K562 (cell line): ENCODE data around the gene NEK2. TPM values are rescaled to one million over a fixed set of nuclear protein-coding genes. Genes with fewer than 3 reads are reported as not detected.

Source experiments
- ATAC-seq: fragments of 200-7000 bp; cut with Tn5 transposase; 3 replicates; pipeline ENCODE4 v1.9.1; 2020; ENCODE audit warnings: moderate library complexity
- BruUV-seq: library from RNA; stranded (reverse); fragments of 400-500 nt; replicated peaks from 2 replicates; lab custom pipeline; 2021; lab: Mats Ljungman, UMichigan
- CTCF ChIA-PET: fragments of 300-600 bp; formaldehyde crosslinking; extraction: SDS; loops from one replicate; lab custom pipeline; 2021; ENCODE audit warnings: low intra/inter-chr PET ratio; lab: Yijun Ruan, JAX
- POLR2A ChIA-PET: fragments of 300-600, 350-650 bp; sonication (Branson Sonifier 250); formaldehyde crosslinking; extraction: SDS; loops from one replicate; lab custom pipeline; 2021; ENCODE audit warnings: antibody characterized with exemption, inconsistent platforms; lab: Yijun Ruan, JAX
- DNase-seq, 4 experiments: peaks; one replicate each; pipeline versions ENCODE4 v3.0.0 to v3.0.0-alpha.2; 2011 to 2018; ENCODE audit warnings: low spot score in 3 of 4, mixed read lengths in 3 of 4; ENCODE audit errors: extremely low read depth in 1 of 4
- FAIRE-seq: peaks from 2 replicates; lab custom pipeline; 2011; peaks lifted over from hg19 to GRCh38; lab: Jason Lieb, UNC
- H2AFZ ChIP-seq: 2 replicates; pipeline ENCODE4 v1.6.0; 2011; ENCODE audit warnings: low read depth, low read length, control low read depth, inconsistent platforms
- H3K27ac ChIP-seq: fragments of 200-600 bp; 3 replicates; pipeline ENCODE4 v1.8.0; 2011; ENCODE audit warnings: low read depth, mild to moderate bottlenecking, control low read depth, inconsistent platforms, low read length, moderate library complexity, mixed read lengths; ENCODE audit errors: extremely low read depth
- H3K27me3 ChIP-seq, 2 experiments: fragments of 300-600 bp in 1 of 2; 2 replicates in 1 of 2; 3 replicates in 1 of 2; pipeline versions ENCODE4 v1.6.0 to v1.8.0; 2011; ENCODE audit warnings: inconsistent platforms in 2 of 2, low read length in 2 of 2, mild to moderate bottlenecking in 1 of 2, mixed read lengths in 1 of 2, moderate library complexity in 1 of 2; ENCODE audit not compliant: control insufficient read depth in 2 of 2, insufficient read depth in 2 of 2
- H3K36me3 ChIP-seq: fragments of 300-600 bp; 3 replicates; pipeline ENCODE4 v1.8.0; 2011; ENCODE audit warnings: mild to moderate bottlenecking, low read length, inconsistent platforms; ENCODE audit not compliant: control insufficient read depth, insufficient read depth
- H3K4me1 ChIP-seq, 2 experiments: fragments of 200-600 bp in 1 of 2; replicated peaks in 1 of 2; 2 replicates in 1 of 2; 3 replicates in 1 of 2; pipeline versions ENCODE4 v1.5.1 to v1.8.0; 2011; ENCODE audit warnings: inconsistent platforms in 2 of 2, low read length in 2 of 2, mild to moderate bottlenecking in 1 of 2, mixed read lengths in 1 of 2, moderate library complexity in 1 of 2; ENCODE audit not compliant: control insufficient read depth in 2 of 2, insufficient read depth in 2 of 2
- H3K4me2 ChIP-seq: 2 replicates; pipeline ENCODE4 v1.6.1; 2011; ENCODE audit warnings: low read length, control low read depth, inconsistent platforms, mixed read lengths; ENCODE audit not compliant: insufficient read depth
- H3K4me3 ChIP-seq: fragments of 200-600 bp; sonication (generic), shearing (Covaris generic); 2 replicates; pipeline ENCODE4 v1.5.1; 2016; ENCODE audit warnings: control low read depth, inconsistent platforms
- H3K79me2 ChIP-seq: fragments of 200-600 bp; 3 replicates; pipeline ENCODE4 v1.8.0; 2011; ENCODE audit warnings: low read length, inconsistent platforms; ENCODE audit not compliant: control insufficient read depth, insufficient read depth
- H3K9ac ChIP-seq, 2 experiments: 2 replicates each; pipeline versions ENCODE4 v1.6.0 to v1.6.1; 2011; ENCODE audit warnings: low read depth in 2 of 2, low read length in 2 of 2, control low read depth in 1 of 2, inconsistent platforms in 1 of 2, mild to moderate bottlenecking in 1 of 2, mixed read lengths in 1 of 2; ENCODE audit not compliant: insufficient read depth in 1 of 2
- H3K9me1 ChIP-seq: one replicate; pipeline ENCODE4 v1.6.0; 2011; ENCODE audit warnings: inconsistent platforms, mild to moderate bottlenecking, low read length, moderate library complexity; ENCODE audit not compliant: control insufficient read depth, insufficient read depth
- H3K9me3 ChIP-seq: replicated peaks from 2 replicates; pipeline ENCODE4 v1.5.1; 2011; ENCODE audit warnings: low read depth, low read length, inconsistent platforms; ENCODE audit not compliant: control insufficient read depth, insufficient read depth
- H4K20me1 ChIP-seq: replicated peaks from 2 replicates; pipeline ENCODE4 v1.6.1; 2011; ENCODE audit warnings: low read length, inconsistent platforms, mixed read lengths; ENCODE audit not compliant: control insufficient read depth, insufficient read depth
- ERF ChIP-seq: fragments of 450-650 bp; formaldehyde crosslinking; IDR thresholded peaks from 2 replicates; pipeline ENCODE4 v1.4.0; 2020; ENCODE audit warnings: mild to moderate bottlenecking, mixed read lengths
- HMG20B ChIP-seq: fragments of 250-450 bp; sonication (Bioruptor Pico); IDR thresholded peaks from 2 replicates; pipeline ENCODE4 v1.5.0; 2021; ENCODE audit warnings: mild to moderate bottlenecking
- KDM1A ChIP-seq, 2 experiments: fragments of 450-650 bp; IDR thresholded peaks; 2 replicates each; pipeline ENCODE4 v1.6.1; 2016; ENCODE audit warnings: mild to moderate bottlenecking in 2 of 2
- RBM14 ChIP-seq: fragments of 200-400 bp; formaldehyde crosslinking; IDR thresholded peaks from 2 replicates; pipeline ENCODE4 v1.6.1; 2018; ENCODE audit warnings: low read depth, mild to moderate bottlenecking, low read length, moderate library complexity, borderline replicate concordance; ENCODE audit not compliant: insufficient read depth
- RFX1 ChIP-seq: fragments of 450-650 bp; IDR thresholded peaks from 2 replicates; pipeline ENCODE4 v1.6.1; 2016; ENCODE audit warnings: mild to moderate bottlenecking, moderate library complexity
- SAFB2 ChIP-seq: fragments of 200-400 bp; formaldehyde crosslinking; IDR thresholded peaks from 2 replicates; pipeline ENCODE4 v1.6.1; 2018; ENCODE audit warnings: borderline replicate concordance, low read length, low read depth, moderate library complexity; ENCODE audit not compliant: severe bottlenecking
- WGBS: fragments of 100-300 bp; shearing (Covaris generic); methylation state at CpG from one replicate; pipeline ENCODE4 v1.1.6; 2016; ENCODE audit warnings: low coverage, mixed read lengths; ENCODE audit not compliant: insufficient coverage; ENCODE audit errors: missing lambda C conversion rate; 5-methylcytosine and 5-hydroxymethylcytosine counted together
- in situ Hi-C: fragments of 300-500 bp; cut with MboI; formaldehyde crosslinking; loops from 4 replicates; pipeline ENCODE4 v1.15.0; 2018; ENCODE audit warnings: inconsistent platforms, mixed read lengths
- intact Hi-C: fragments of 100-400 bp; cut with micrococcal nuclease; formaldehyde crosslinking; loops from 2 replicates; pipeline ENCODE4 v1.14.2; 2022
- polyA plus RNA-seq, 8 experiments: library from polyadenylated mRNA; depleted of rRNA in 4 of 8; stranded (reverse) in 5 of 8; unstranded in 3 of 8; fragments of >200 nt; fragmentation: Nextera tagmentation in 2 of 8; fragmentation: Illumina TruSeq in 1 of 8; extraction: Ambion mirVana in 2 of 8; extraction: Trizol in 1 of 8; gene quantifications; 2 replicates each; pipeline versions ENCODE4 v1.2.1 to v1.2.3, GENCODE V29; 2011 to 2014; ENCODE audit warnings: inconsistent platforms in 1 of 8, missing spikeins in 1 of 8
- total RNA-seq, 7 experiments: library from RNA; depleted of rRNA in 6 of 7; stranded (reverse); fragments of >200 nt in 6 of 7; fragmentation: Illumina TruSeq in 2 of 7; extraction: Trizol in 2 of 7; gene quantifications; 2 replicates each; pipeline versions ENCODE4 v1.2.1 to v1.2.3, GENCODE V29; 2011 to 2021; ENCODE audit warnings: low replicate concordance in 1 of 7

The NEK2 gene
- total and polyA plus RNA-seq, 9 of the 15 experiments (the other 6 are each of a cell fraction or from before 2014, with no cell fraction given): 30.0 to 74.7 (median 66.4) TPM

GRCh38 chr1:211684791-211685190, 9.4 kb upstream of the NEK2 start:
- no peak for ATAC-seq
- FAIRE-seq: no peak
- H3K79me2 ChIP-seq: no peaks in the 10 kb centered on the region
- 16% methylated on average over 3 of the region's 3 CpGs for WGBS
- H3K9ac ChIP-seq: peak overlapping the region in 1 of 2 experiments; percentile 36; a peak in 1 of 4 replicates
- ChIA-PET CTCF (no interaction called here), POLR2A (interaction anchor here (0.7 to 2.1 kb wide), 7 partner anchors 9 to 923 kb away, joined by 3 to 8 read pairs (median 4); partner anchors contain the start of genes INTS7 and NEK2)
- no peak for TF ChIP-seq HMG20B
- H3K27ac ChIP-seq: no peak overlapping the region
- no TSS peak for BruUV-seq
- in situ Hi-C loops (loop anchor here (25.0 kb wide), 2 partner anchors 353 to 678 kb away; partner anchors contain the start of genes DTL and INTS7), intact Hi-C loops (loop anchor here (5.0 kb wide), 3 partner anchors 148 to 683 kb away; partner anchors contain the start of gene LPGAT1)
- no peak overlapping the region for H3K4me3 ChIP-seq
- 0 out of 2 replicates have a peak, but pooled peaks cover 5% of the 10 kb centered on the region for H4K20me1 ChIP-seq
- H3K4me2 ChIP-seq: no peak overlapping the region
- DNase-seq: no peak
- H3K36me3 ChIP-seq: no peaks in the 10 kb centered on the region
- H3K9me1 ChIP-seq: no peaks in the 10 kb centered on the region
- H2AFZ ChIP-seq: peak overlapping the region; percentile 5; the same call in 1 of the 2 replicates
- peaks cover 0 to 3% of the 10 kb centered on the region in 2 experiments; a peak in 2 of 5 replicates for H3K4me1 ChIP-seq
- peaks cover 7 to 27% of the 10 kb centered on the region in 2 experiments; a peak in 3 of 5 replicates for H3K27me3 ChIP-seq
- no peaks in the 10 kb centered on the region for H3K9me3 ChIP-seq

DNA sequence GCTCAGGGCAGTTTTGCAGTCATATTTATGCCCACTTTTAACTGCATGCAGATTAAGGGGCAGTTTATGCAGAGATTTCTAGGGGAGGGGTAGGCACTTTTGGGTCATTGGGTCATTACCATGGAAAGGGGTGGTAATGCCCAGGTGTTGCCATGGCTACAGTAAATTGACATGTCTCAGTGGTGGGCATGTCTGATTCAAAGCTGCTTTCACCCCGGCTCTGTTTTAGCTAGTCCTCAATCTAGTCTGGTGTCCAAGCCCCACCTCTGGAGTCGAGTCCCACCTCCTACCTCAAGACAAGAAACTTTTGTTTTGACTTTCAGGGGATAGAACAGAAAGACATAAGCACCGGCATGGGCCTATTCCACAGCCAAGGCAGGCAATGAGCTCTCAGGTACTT, 8.9 kb upstream of the NEK2 start:
- WGBS: 11% methylated on average over 3 of the region's 3 CpGs
- ATAC-seq (no peak), FAIRE-seq (no peak), DNase-seq (no peak)
- Histone ChIP-seq H3K4me2 (no peak overlapping the region), H3K4me1 (peaks cover 0 to 3% of the 10 kb centered on the region in 2 experiments; a peak in 2 of 5 replicates), H3K27ac (no peak overlapping the region), H3K36me3 (no peaks in the 10 kb centered on the region), H3K9me1 (no peaks in the 10 kb centered on the region), H3K27me3 (peaks cover 7 to 27% of the 10 kb centered on the region in 2 experiments; a peak in 3 of 5 replicates), H2AFZ (peak overlapping the region; percentile 5; the same call in 1 of the 2 replicates), H3K79me2 (no peaks in the 10 kb centered on the region), H3K9ac (peak overlapping the region in 1 of 2 experiments; percentile 36; a peak in 1 of 4 replicates), H3K4me3 (no peak overlapping the region), H3K9me3 (no peaks in the 10 kb centered on the region), H4K20me1 (0 out of 2 replicates have a peak, but pooled peaks cover 5% of the 10 kb centered on the region)
- TF ChIP-seq RBM14: no peak
- TF ChIP-seq RFX1: peak; percentile 62
- TF ChIP-seq ERF (CRISPR knock-in tag): no peak
- no peak for TF ChIP-seq SAFB2
- no peak for TF ChIP-seq KDM1A (IDR thresholded peaks at IDR 0.05)
- POLR2A ChIA-PET: interaction anchor here (0.7 to 2.1 kb wide), 5 partner anchors 9 to 658 kb away, joined by 3 to 8 read pairs (median 4); partner anchors contain the start of genes INTS7 and NEK2
- BruUV-seq: no TSS peak
- CTCF ChIA-PET: no interaction called here
- in situ Hi-C loops: loop anchor here (25.0 kb wide), 2 partner anchors 353 to 678 kb away; partner anchors contain the start of genes DTL and INTS7
- intact Hi-C loops: loop anchor here (5.0 kb wide), 3 partner anchors 148 to 683 kb away; partner anchors contain the start of gene LPGAT1
